HG02885 (cell line): ENCODE data around the gene ZNF440.
"Not testable (repeated sequence)": the region's sequence is repeated elsewhere in the genome, so short reads cannot be mapped to it uniquely, and the experiment has no call there.

ENCODE experiments used
- ATAC-seq: cut with Tn5 transposase; IDR thresholded peaks from one replicate; pipeline ENCODE4 v1.9.1; 2021; ENCODE audit warnings: mild to moderate bottlenecking; ENCODE audit not compliant: unreplicated experiment, poor library complexity

The ZNF440 gene

DNA sequence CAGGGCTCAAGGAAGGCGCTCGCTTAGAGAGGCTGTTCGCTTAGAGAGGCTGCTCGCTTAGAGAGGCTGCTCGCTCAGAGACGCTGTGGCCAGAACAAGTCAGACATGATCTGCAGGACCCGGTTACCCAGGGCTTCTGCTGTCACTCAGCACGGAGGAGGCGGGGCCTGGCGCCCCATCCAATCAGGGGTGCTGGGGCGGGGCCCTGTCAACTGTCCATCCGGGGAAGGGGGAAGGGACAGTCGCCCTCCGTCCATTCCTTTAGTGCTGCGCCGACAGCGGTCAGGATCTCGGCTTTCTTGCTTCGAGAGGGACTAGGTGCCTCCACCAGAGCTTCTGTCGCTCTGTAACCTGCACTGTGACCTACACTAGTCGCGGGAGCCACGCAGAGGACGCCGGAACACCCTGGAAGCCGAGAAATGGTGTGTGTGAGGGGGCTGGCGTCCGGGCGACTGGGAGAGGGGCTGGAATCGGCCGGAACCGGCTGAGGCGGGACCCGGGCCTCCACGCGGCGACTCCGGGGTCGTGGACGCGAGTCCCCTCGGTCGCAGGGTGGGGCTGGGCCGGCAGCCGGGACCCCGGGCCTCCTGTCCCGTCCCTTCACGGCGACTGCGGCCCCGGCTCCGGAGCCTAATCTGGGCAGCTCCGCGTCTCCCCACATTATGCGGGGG, at the start of gene ZNF440:
Gene ZNF440 (plus strand): TSS at position 245 of the 671 bp plus-strand sequence. CDS start 175 bp downstream, at position 420.
- peak; percentile 97 for ATAC-seq

DNA sequence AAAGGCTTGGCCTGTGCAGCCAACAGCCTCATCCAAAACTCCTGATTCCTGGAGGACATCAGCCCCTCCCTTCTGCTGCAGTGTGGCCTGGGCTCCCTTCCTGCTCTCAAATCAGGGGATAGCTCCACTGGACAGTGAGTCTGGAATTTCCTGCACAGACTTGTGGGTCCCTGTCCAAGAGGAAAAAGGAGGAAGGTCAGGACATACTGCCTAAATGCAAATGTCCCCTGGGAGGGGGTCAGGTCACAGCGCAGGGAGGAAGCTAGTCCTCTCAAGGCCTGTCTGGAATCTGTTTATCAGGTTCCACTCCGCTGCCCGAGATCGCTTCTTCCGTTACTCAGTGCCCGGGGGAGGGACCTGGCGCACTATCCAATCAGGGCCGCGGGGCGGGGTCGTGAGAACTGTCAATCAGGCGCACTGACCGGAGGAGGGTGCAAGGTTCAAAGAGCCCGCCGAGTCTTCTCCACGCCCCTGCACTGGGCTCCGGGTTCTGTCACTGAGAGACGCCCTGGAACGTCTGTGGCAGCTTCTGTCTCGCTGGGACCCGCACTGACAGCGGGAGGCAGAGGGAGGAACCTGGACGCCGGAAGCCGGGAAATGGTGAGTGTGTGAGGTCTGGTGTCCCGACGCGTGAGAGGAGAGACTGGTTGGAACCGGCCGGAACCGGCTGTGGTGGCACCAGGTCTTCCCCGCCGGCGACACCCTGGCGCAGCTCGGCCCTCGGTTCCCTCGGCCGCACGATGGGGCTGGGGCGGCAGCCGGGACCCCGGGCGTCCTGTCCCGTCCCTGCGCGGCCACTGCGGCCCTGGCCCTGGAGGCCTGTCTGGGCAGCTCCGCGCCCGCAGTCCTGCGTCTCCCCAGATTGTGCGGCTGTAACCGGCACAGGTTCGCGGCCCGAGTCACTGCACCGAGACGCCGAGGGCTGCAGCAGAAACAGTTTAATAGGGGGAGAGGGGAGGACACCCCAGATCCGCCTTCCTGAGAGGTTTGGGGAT, 47.2 kb upstream of the ZNF440 start, which contains the start of gene ZNF441:
Gene ZNF441 (plus strand): TSS at position 404 of the 995 bp plus-strand sequence. CDS start 194 bp downstream, at position 598.
- peak; percentile 94 for ATAC-seq

GRCh38 chr19:11767633-11768133, 46.4 kb upstream of the ZNF440 start:
- peak; percentile 16 for ATAC-seq

DNA sequence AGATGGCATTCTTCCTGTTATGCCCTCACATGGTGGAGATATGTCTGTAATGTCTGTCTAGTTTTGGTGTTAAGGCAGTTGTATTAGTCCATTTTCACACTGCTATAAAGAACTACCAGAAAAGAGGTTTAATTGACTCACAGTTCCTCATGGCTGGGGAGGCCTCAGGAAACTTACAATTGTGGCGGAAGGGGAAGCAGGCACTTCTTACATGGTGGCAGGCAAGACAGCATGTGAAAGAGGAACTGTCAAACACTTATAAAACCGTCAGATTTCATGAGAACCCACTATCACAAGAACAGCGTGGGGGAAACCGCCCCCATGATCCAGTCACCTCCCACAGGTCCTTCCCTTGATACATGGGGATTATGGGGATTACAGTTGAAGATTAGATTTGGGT, 44.1 kb upstream of the ZNF440 start:
- ATAC-seq, result no peak

GRCh38 chr19:11771520-11771919, 42.6 kb upstream of the ZNF440 start:
- ATAC-seq, result not testable (repeated sequence)

GRCh38 chr19:11776669-11777068, 37.4 kb upstream of the ZNF440 start:
- ATAC-seq, result not testable (repeated sequence)

DNA sequence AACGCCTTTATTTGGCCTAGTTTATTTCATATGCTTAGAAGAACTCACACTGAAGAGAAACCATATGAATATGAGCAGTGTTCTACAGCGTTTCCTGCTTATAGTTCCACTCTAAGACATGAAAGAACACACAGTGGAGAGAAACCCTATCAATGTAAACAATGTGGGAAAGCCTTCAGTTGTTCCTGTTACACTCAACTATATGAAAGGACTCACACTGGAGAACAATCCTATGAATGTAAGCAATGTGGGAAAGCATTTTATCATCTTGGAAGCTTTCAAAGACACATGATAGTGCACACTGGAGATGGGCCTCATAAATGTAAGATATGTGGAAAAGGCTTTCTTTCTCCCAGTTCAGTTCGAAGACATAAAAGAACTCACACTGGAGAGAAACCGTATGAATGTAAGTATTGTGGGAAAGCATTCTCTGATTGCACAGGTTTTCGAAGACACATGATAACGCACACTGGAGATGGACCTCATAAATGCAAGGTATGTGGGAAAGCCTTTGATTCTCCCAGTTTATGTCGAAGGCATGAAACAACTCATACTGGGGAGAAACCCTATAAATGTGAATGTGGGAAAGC, 33.5 kb upstream of the ZNF440 start:
- no peak for ATAC-seq

- ATAC-seq, result no peak
Observed at GRCh38 chr19:11781295-11782057, 32.6 kb upstream of the ZNF440 start.

- ATAC-seq, result no peak
Observed at GRCh38 chr19:11783767-11784166, 30.3 kb upstream of the ZNF440 start.

- ATAC-seq, result no peak
Observed at GRCh38 chr19:11784356-11784755, 29.7 kb upstream of the ZNF440 start.

- ATAC-seq, result no peak
Observed at GRCh38 chr19:11787536-11787935, 26.5 kb upstream of the ZNF440 start.

- ATAC-seq, result no peak
Observed at GRCh38 chr19:11792942-11793341, 21.1 kb upstream of the ZNF440 start.

GRCh38 chr19:11797491-11797890, 16.6 kb upstream of the ZNF440 start:
- peak; percentile 60 for ATAC-seq

DNA sequence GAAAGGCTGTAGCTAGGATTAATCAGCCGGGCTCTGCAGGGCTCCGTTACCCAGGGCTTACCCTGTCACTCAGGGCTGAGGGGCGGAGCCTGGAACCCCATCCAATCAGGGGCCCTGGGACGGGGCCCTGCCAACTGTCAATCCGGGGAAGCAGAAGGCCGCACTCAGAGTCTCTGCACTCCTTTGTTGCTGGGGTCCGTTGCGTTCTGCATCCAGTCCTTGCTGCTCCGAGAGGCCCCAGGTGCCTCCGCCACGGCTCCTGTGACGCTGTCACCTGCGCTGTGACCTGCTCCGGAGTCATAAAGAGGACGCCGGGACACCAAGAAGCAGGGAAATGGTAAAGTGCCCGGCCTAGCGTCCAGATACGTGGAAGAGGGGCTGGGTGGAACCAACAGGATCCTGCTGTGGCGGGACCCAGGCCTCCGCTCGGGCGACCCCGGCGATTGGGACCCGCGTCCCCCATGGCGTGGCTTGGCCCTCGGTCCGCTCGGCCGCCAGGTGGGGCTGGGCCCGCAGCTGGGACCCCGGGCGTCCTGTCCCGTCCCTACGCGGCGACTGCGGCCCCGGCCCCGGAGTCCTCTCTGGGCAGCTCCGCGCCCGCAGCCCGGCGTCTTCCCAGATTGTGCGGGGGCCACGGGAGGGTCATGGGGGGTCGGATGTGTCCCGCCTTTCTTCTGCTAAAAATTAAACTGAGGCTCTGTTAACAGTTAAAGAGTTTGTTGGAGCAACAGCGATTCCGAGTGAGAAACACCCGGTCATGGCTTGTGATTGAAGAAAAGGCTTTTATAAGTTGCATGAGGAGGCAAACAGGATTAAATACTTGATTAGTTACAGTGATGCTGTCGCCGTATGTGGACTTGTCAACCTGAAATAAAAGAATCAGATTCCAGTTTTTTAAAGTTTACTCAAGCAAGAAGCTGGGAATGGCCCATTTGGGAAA, 15.4 kb upstream of the ZNF440 start, which contains the start of gene ZNF491:
Gene ZNF491 (plus strand): TSS at position 133 of the 940 bp plus-strand sequence. CDS start 7,431 bp downstream, outside the sequence.
- peak; percentile 95 for ATAC-seq

DNA sequence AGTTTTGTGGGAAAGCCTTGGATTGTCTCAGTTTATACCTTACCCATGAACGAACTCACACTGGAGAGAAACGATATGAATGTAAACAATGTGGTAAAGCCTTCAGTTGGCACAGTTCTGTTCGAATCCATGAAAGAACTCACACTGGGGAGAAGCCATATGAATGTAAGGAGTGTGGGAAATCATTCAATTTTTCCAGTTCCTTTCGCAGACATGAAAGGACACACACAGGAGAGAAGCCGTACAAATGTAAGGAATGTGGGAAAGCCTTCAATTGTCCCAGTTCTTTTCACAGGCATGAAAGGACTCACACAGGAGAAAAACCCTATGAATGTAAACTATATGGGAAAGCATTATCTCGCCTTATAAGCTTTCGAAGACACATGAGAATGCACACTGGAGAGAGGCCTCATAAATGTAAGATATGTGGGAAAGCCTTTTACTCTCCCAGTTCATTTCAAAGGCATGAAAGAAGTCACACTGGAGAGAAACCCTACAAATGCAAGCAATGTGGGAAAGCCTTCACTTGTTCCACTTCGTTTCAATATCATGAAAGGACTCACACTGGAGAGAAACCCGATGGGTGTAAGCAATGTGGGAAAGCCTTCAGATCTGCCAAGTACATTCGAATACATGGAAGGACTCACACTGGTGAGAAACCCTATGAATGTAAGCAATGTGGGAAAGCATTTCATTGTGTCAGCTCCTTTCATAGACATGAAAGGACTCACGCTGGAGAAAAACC, 7.5 kb upstream of the ZNF440 start:
- no peak for ATAC-seq

DNA sequence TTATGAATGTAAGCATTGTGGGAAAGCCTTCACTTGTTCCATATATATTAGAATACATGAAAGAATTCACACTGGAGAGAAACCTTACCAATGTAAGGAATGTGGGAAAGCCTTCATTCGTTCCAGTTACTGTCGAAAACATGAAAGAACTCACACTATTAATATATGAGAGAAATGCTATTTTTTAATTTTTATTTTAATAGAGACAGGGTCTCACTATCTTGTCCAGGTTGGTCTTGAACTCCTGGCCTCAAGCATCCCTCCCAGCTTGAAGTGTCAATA, 7.0 kb upstream of the ZNF440 start:
- no peak for ATAC-seq

DNA sequence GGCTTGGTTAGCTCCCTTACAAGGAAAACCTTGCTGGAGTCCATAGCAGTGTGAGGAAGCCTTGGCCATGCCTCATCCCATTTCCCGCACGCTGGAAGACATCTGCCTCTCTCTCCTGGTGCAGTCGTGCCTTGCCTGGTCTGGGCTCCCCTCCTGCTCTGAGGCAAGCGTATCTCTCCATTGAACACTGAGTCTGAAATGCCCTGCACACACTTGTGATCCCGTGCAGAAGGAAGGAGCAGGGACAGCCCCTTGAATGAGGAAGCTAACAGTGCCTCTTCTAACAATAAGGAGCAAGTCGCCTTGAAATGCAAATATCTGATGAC, 407 bp upstream of the ZNF440 start:
- ATAC-seq, result no peak

DNA sequence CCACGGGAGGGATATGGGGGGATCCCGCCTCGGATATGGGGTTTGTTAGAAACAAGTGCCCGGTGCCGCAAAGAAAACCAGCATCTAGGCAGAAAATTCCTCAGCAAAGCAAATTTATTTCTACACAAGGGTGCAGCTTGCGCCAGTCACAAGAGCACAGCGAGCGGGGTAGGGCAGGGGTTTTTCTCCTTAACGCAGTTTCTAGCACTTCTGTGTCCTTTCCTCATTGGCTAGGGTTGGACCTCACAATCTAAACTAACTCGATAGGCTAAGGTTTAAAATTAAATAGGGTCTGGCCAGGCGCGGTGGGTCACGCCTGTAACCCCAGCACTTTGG, 595 bp downstream of the ZNF440 start:
- ATAC-seq, result no peak
